HepG2 (cell line): ENCODE data around the gene NOSTRIN. TPM values are rescaled to one million over a fixed set of nuclear protein-coding genes. Genes with fewer than 3 reads are reported as not detected.

Experiments
- ATAC-seq: fragments of 200-7000 bp; cut with Tn5 transposase; 3 replicates; pipeline ENCODE4 v1.9.1; 2020; ENCODE audit warnings: mild to moderate bottlenecking, moderate library complexity
- BruUV-seq: library from RNA; stranded (reverse); fragments of 400-500 nt; replicated peaks from 2 replicates; lab custom pipeline; 2021; lab: Mats Ljungman, UMichigan
- CTCF ChIA-PET: fragments of 300-600 bp; formaldehyde crosslinking; extraction: SDS; loops from one replicate; lab custom pipeline; 2021; ENCODE audit warnings: low total read pairs, inconsistent platforms, low intra/inter-chr PET ratio; lab: Yijun Ruan, JAX
- POLR2A ChIA-PET: fragments of 350-600 bp; sonication (Branson Sonifier 250); formaldehyde crosslinking; loops from one replicate; lab custom pipeline; 2020; ENCODE audit warnings: antibody characterized with exemption, inconsistent platforms; lab: Yijun Ruan, JAX
- DNase-seq: peaks from one replicate; pipeline ENCODE4 v3.0.0-alpha.2; 2015; ENCODE audit warnings: low spot score
- FAIRE-seq: peaks from 3 replicates; lab custom pipeline; 2011; peaks lifted over from hg19 to GRCh38; lab: Jason Lieb, UNC
- H2AFZ ChIP-seq: one replicate; pipeline ENCODE4 v1.6.1; 2011; ENCODE audit warnings: low read length, inconsistent platforms
- H3K27ac ChIP-seq: fragments of 300-600 bp; 3 replicates; pipeline ENCODE4 v1.8.0; 2011; ENCODE audit warnings: mixed run types, mild to moderate bottlenecking, mixed read lengths, low read length, inconsistent platforms; ENCODE audit not compliant: insufficient read depth; ENCODE audit errors: extremely low read length
- H3K27me3 ChIP-seq, 2 experiments: fragments of 200-600 bp in 1 of 2; 2 replicates in 1 of 2; 3 replicates in 1 of 2; pipeline versions ENCODE4 v1.6.0 to v1.8.0; 2011; ENCODE audit warnings: low read length in 2 of 2, mild to moderate bottlenecking in 2 of 2, moderate library complexity in 2 of 2, inconsistent platforms in 1 of 2; ENCODE audit not compliant: insufficient read depth in 2 of 2, control insufficient read depth in 1 of 2
- H3K36me3 ChIP-seq, 2 experiments: fragments of 200-600 bp in 1 of 2; replicated peaks in 1 of 2; 2 replicates in 1 of 2; 3 replicates in 1 of 2; pipeline versions ENCODE4 v1.5.1 to v1.8.0; 2011; ENCODE audit warnings: low read length in 2 of 2, inconsistent platforms in 1 of 2; ENCODE audit not compliant: insufficient read depth in 2 of 2, control insufficient read depth in 1 of 2
- H3K4me1 ChIP-seq: 2 replicates; pipeline ENCODE4 v1.5.1; 2012; ENCODE audit warnings: low read length, inconsistent platforms; ENCODE audit not compliant: insufficient read depth
- H3K4me2 ChIP-seq: 2 replicates; pipeline ENCODE4 v1.6.0; 2011; ENCODE audit warnings: low read depth, low read length, inconsistent platforms
- H3K4me3 ChIP-seq, 3 experiments: fragments of 200-600 bp in 1 of 3; sonication (generic), shearing (Covaris generic) in 1 of 3; replicated peaks in 1 of 3; 2 replicates each; pipeline ENCODE4 v1.5.1; 2011 to 2016; ENCODE audit warnings: low read length in 3 of 3, inconsistent platforms in 2 of 3, low read depth in 2 of 3, mild to moderate bottlenecking in 2 of 3, control low read depth in 1 of 3, mixed read lengths in 1 of 3; ENCODE audit not compliant: insufficient read depth in 1 of 3
- H3K79me2 ChIP-seq: one replicate; pipeline ENCODE4 v1.6.1; 2011; ENCODE audit warnings: low read length, inconsistent platforms; ENCODE audit not compliant: insufficient read depth
- H3K9ac ChIP-seq: 2 replicates; pipeline ENCODE4 v1.6.0; 2011; ENCODE audit warnings: mild to moderate bottlenecking, low read depth, low read length, inconsistent platforms; ENCODE audit not compliant: insufficient read depth
- H3K9me3 ChIP-seq: 2 replicates; pipeline ENCODE4 v1.5.1; 2012; ENCODE audit warnings: mild to moderate bottlenecking, low read length
- H4K20me1 ChIP-seq: 2 replicates; pipeline ENCODE4 v1.6.0; 2011; ENCODE audit warnings: inconsistent platforms, mild to moderate bottlenecking, low read length, moderate library complexity; ENCODE audit not compliant: insufficient read depth
- KDM3A ChIP-seq: IDR thresholded peaks from 2 replicates; pipeline ENCODE4 v1.6.1; 2018; ENCODE audit warnings: low read depth, missing compliant biosample characterization
- TEAD2 ChIP-seq: sonication (generic); formaldehyde crosslinking; IDR thresholded peaks from 2 replicates; pipeline ENCODE4 v1.9.0; 2021; ENCODE audit warnings: missing genetic modification reagents
- TERF1 ChIP-seq: sonication (generic); formaldehyde crosslinking; IDR thresholded peaks from 2 replicates; pipeline ENCODE4 v1.8.0; 2022; ENCODE audit warnings: mild to moderate bottlenecking, missing genetic modification reagents, moderate library complexity
- ZNF142 ChIP-seq: sonication (generic); formaldehyde crosslinking; IDR thresholded peaks from 2 replicates; pipeline ENCODE4 v1.4.0; 2020; ENCODE audit warnings: missing genetic modification reagents
- ZNF274 ChIP-seq: sonication (generic); formaldehyde crosslinking; IDR thresholded peaks from 2 replicates; pipeline ENCODE4 v1.5.1; 2020; ENCODE audit warnings: mild to moderate bottlenecking, missing genetic modification reagents
- ZNF530 ChIP-seq: sonication (generic); formaldehyde crosslinking; IDR thresholded peaks from 2 replicates; pipeline ENCODE4 v1.5.0; 2020; ENCODE audit warnings: low read depth, mild to moderate bottlenecking, missing genetic modification reagents
- WGBS: methylation state at CpG from one replicate; pipeline ENCODE4 v1.1.6; 2017; ENCODE audit warnings: low lambda C conversion rate; 5-methylcytosine and 5-hydroxymethylcytosine counted together
- in situ Hi-C: cut with HindIII; loops from 2 replicates; pipeline ENCODE4 v1.10.0; 2017; ENCODE audit warnings: low pct_unique_long_range_greater_than_20kb; ENCODE audit not compliant: extremely low pct_ligation_motif_present
- intact Hi-C: fragments of 100-400 bp; cut with micrococcal nuclease; formaldehyde crosslinking; loops from one replicate; pipeline ENCODE4 v1.10.0; 2022; ENCODE audit not compliant: unreplicated experiment
- polyA plus RNA-seq, 8 experiments: library from polyadenylated mRNA; depleted of rRNA in 3 of 8; stranded (reverse) in 7 of 8; unstranded in 1 of 8; fragments of >200 nt; fragmentation: Illumina TruSeq in 4 of 8; extraction: Trizol in 4 of 8; gene quantifications; 2 replicates each; pipeline versions ENCODE4 v1.2.1 to v1.2.3, GENCODE V29; 2011 to 2016; ENCODE audit warnings: low read depth in 4 of 8, missing spikeins in 1 of 8, mixed read lengths in 1 of 8; ENCODE audit not compliant: insufficient read depth in 1 of 8
- total RNA-seq, 5 experiments: library from RNA; depleted of rRNA; stranded (reverse); fragments of >200 nt; fragmentation: Illumina TruSeq; extraction: Trizol; gene quantifications; 2 replicates each; pipeline ENCODE4 v1.2.3, GENCODE V29; 2016; ENCODE audit warnings: low read depth in 1 of 5
- TF ChIP-seq, protein P1 (sequence below): sonication (generic); formaldehyde crosslinking; IDR thresholded peaks from 2 replicates; pipeline ENCODE4 v1.5.0; 2020; ENCODE audit warnings: missing genetic modification reagents
- TF ChIP-seq, protein P2 (sequence below): sonication (generic); formaldehyde crosslinking; IDR thresholded peaks from 2 replicates; pipeline ENCODE4 v1.4.0; 2020; ENCODE audit warnings: missing genetic modification reagents

Gene NOSTRIN
- total and polyA plus RNA-seq, 2 of the 13 experiments (the other 11 are each of a cell fraction or from before 2014, with no cell fraction given) = 0.22 TPM

DNA sequence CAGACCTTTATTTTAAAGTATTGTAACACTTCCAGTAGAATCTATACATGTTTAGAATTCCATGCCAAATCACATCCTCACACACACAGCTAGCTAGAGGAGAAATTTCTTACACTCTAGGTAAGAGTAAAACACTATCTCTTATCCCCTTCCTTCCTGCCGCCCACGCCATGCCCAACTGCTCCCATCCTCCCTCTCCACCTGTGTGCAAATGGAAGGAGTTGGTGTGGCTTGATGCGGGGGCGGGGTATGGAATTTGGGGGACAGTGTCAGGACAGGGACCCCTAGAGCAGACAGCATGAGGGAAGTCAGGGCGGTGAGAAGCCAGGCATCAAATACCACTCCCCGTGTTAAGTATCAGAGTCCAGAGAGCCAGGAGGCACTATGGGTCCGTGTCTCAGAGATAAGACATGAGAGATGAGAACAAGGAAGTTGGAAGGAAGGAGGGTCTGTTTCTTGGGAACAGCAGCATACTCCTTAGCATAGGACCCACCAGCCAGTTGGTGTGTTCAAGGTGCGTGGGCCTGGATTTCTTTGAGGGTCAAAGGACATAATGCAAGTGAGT is 48.6 kb upstream of the NOSTRIN start:
- TF ChIP-seq TEAD2 = no peak
- no peak for TF ChIP-seq ZNF530 (CRISPR knock-in tag)
- TF ChIP-seq ZNF142 (CRISPR knock-in tag) = no peak
- TF ChIP-seq, protein P1, sequence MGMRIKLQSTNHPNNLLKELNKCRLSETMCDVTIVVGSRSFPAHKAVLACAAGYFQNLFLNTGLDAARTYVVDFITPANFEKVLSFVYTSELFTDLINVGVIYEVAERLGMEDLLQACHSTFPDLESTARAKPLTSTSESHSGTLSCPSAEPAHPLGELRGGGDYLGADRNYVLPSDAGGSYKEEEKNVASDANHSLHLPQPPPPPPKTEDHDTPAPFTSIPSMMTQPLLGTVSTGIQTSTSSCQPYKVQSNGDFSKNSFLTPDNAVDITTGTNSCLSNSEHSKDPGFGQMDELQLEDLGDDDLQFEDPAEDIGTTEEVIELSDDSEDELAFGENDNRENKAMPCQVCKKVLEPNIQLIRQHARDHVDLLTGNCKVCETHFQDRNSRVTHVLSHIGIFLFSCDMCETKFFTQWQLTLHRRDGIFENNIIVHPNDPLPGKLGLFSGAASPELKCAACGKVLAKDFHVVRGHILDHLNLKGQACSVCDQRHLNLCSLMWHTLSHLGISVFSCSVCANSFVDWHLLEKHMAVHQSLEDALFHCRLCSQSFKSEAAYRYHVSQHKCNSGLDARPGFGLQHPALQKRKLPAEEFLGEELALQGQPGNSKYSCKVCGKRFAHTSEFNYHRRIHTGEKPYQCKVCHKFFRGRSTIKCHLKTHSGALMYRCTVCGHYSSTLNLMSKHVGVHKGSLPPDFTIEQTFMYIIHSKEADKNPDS = no peak
- TF ChIP-seq TERF1 (CRISPR knock-in tag) = no peak
- TF ChIP-seq KDM3A (CRISPR knock-in tag) = no peak
- TF ChIP-seq, protein P2, sequence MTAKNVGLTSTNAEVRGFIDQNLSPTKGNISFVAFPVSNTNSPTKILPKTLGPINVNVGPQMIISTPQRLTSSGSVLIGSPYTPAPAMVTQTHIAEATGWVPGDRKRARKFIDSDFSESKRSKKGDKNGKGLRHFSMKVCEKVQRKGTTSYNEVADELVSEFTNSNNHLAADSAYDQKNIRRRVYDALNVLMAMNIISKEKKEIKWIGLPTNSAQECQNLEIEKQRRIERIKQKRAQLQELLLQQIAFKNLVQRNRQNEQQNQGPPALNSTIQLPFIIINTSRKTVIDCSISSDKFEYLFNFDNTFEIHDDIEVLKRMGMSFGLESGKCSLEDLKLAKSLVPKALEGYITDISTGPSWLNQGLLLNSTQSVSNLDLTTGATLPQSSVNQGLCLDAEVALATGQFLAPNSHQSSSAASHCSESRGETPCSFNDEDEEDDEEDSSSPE (CRISPR knock-in tag) = no peak
- TF ChIP-seq ZNF274 (CRISPR knock-in tag) = no peak
- H3K4me3 ChIP-seq = no peak overlapping the region
- no peak for ATAC-seq
- H3K27me3 ChIP-seq = no peaks in the 10 kb centered on the region
- CTCF ChIA-PET = no interaction called here
- no peak overlapping the region for H3K9ac ChIP-seq
- no peaks in the 10 kb centered on the region for H3K79me2 ChIP-seq
- H3K36me3 ChIP-seq = peaks cover 4 to 5% of the 10 kb centered on the region in 2 experiments; a peak in 3 of 5 replicates
- no peak overlapping the region for H3K27ac ChIP-seq
- POLR2A ChIA-PET = no interaction called here
- H3K4me1 ChIP-seq = peaks cover 10% of the 10 kb centered on the region; the same call in 1 of the 2 replicates
- H3K9me3 ChIP-seq = no peaks in the 10 kb centered on the region
- H2AFZ ChIP-seq = no peak overlapping the region
- no peak for FAIRE-seq
- no peak for DNase-seq
- 96% methylated on average over 8 of the region's 8 CpGs for WGBS
- no peak overlapping the region for H3K4me2 ChIP-seq
- H4K20me1 ChIP-seq = no peaks in the 10 kb centered on the region
- no TSS peak for BruUV-seq
- in situ Hi-C loops (no loop called here), intact Hi-C loops (no loop called here)
